B cell (primary cell): Measurements from ENCODE around the gene TOP3B. TPM values are rescaled to one million over a fixed set of nuclear protein-coding genes. Genes with fewer than 3 reads are reported as not detected.

ENCODE experiments used
- ATAC-seq: fragments of 200-7000 bp; cut with Tn5 transposase; one replicate; pipeline ENCODE4 v1.10.0; 2021; ENCODE audit warnings: low read depth, mild to moderate bottlenecking, moderate number of reproducible peaks, moderate library complexity
- CTCF ChIA-PET: fragments of 350-600 bp; sonication (Branson Sonifier 250); formaldehyde crosslinking; loops from one replicate; lab custom pipeline; 2021; ENCODE audit warnings: antibody characterized with exemption, inconsistent platforms; lab: Charles Lee
- POLR2A ChIA-PET: fragments of 350-600 bp; sonication (Branson Sonifier 250); formaldehyde crosslinking; loops from one replicate; lab custom pipeline; 2021; ENCODE audit warnings: antibody characterized with exemption; lab: Charles Lee
- DNase-seq: peaks from one replicate; pipeline ENCODE4 v3.0.0; 2013
- H2AFZ ChIP-seq: 2 replicates; pipeline ENCODE4 v1.6.1; 2012; ENCODE audit warnings: mild to moderate bottlenecking, low read depth, low read length; ENCODE audit not compliant: insufficient read depth, poor library complexity, severe bottlenecking
- H3K27ac ChIP-seq, 2 donors: 1 replicate in 1 of 2; 2 replicates in 1 of 2; pipeline ENCODE4 v1.5.1; 2012 to 2013; ENCODE audit warnings: low read length in 2 of 2, mild to moderate bottlenecking in 2 of 2, moderate library complexity in 1 of 2
- H3K27me3 ChIP-seq, 4 experiments: fragments of 200-600 bp in 1 of 4; sonication (generic) in 1 of 4; replicated peaks in 1 of 4; 1 replicate in 2 of 4; 2 replicates in 2 of 4; pipeline versions ENCODE4 v1.6.1 to v1.7.0; 2013 to 2016; ENCODE audit warnings: low read length in 3 of 4, mild to moderate bottlenecking in 2 of 4, mixed read lengths in 1 of 4, moderate library complexity in 1 of 4; ENCODE audit not compliant: insufficient read depth in 4 of 4, control insufficient read depth in 3 of 4; ENCODE audit errors: control extremely low read depth in 1 of 4
- H3K36me3 ChIP-seq, 2 experiments: replicated peaks in 1 of 2; 1 replicate in 1 of 2; 2 replicates in 1 of 2; pipeline versions ENCODE4 v1.6.1 to v1.7.1; 2013; ENCODE audit warnings: low read length in 1 of 2; ENCODE audit not compliant: insufficient read depth in 2 of 2, control insufficient read depth in 1 of 2; ENCODE audit errors: control extremely low read depth in 1 of 2, extremely low read depth in 1 of 2
- H3K4me1 ChIP-seq, 2 donors: fragments of 200-600 bp in 1 of 2; sonication (generic) in 1 of 2; 1 replicate in 1 of 2; 2 replicates in 1 of 2; pipeline versions ENCODE4 v1.5.1 to v1.6.1; 2013 to 2017; ENCODE audit warnings: low read length in 2 of 2; ENCODE audit not compliant: control insufficient read depth in 2 of 2, insufficient read depth in 2 of 2
- H3K4me2 ChIP-seq: replicated peaks from 2 replicates; pipeline ENCODE3; 2012; ENCODE audit warnings: mild to moderate bottlenecking, low read depth, low read length; ENCODE audit not compliant: poor library complexity, severe bottlenecking
- H3K4me3 ChIP-seq, 5 experiments: fragments of 200-600 bp in 1 of 5; sonication (generic) in 1 of 5; 1 replicate in 3 of 5; 2 replicates in 2 of 5; pipeline versions ENCODE4 v1.5.1 to v1.7.0; 2011 to 2016; ENCODE audit warnings: low read length in 4 of 5, mild to moderate bottlenecking in 4 of 5, low read depth in 2 of 5, control low read depth in 1 of 5, moderate library complexity in 1 of 5; ENCODE audit not compliant: insufficient read depth in 1 of 5; ENCODE audit errors: control extremely low read depth in 1 of 5, extremely low read depth in 1 of 5
- H3K79me2 ChIP-seq: fragments of 200-600 bp; sonication (generic); one replicate; pipeline ENCODE4 v1.6.0; 2016; ENCODE audit warnings: low read length; ENCODE audit not compliant: control insufficient read depth, insufficient read depth
- H3K9ac ChIP-seq: fragments of 200-600 bp; sonication (generic); 2 replicates; pipeline ENCODE4 v1.6.1; 2017; ENCODE audit warnings: mild to moderate bottlenecking, low read length, moderate library complexity
- H3K9me3 ChIP-seq, 3 donors: one replicate each; pipeline versions ENCODE4 v1.6.1 to v1.7.1; 2013; ENCODE audit warnings: low read length in 2 of 3; ENCODE audit not compliant: control insufficient read depth in 2 of 3, insufficient read depth in 1 of 3; ENCODE audit errors: control extremely low read depth in 1 of 3
- H4K20me1 ChIP-seq: 2 replicates; pipeline ENCODE4 v1.6.0; 2012; ENCODE audit warnings: mild to moderate bottlenecking, low read length; ENCODE audit not compliant: insufficient read depth, control insufficient read depth, poor library complexity, severe bottlenecking
- H3K27ac Mint-ChIP-seq: one replicate; pipeline ENCODE4 v1.8.0; 2021; ENCODE audit warnings: mixed read lengths
- H3K27me3 Mint-ChIP-seq: one replicate; pipeline ENCODE4 v1.8.0; 2021; ENCODE audit warnings: mixed read lengths
- H3K4me1 Mint-ChIP-seq: one replicate; pipeline ENCODE4 v1.8.0; 2021; ENCODE audit warnings: mixed read lengths
- H3K4me3 Mint-ChIP-seq: one replicate; pipeline ENCODE4 v1.8.0; 2021; ENCODE audit warnings: mixed read lengths
- H3K9me3 Mint-ChIP-seq: one replicate; pipeline ENCODE4 v1.8.0; 2022; ENCODE audit warnings: mixed read lengths; ENCODE audit not compliant: insufficient read depth
- EZH2 ChIP-seq: IDR thresholded peaks from 2 replicates; pipeline ENCODE4 v1.6.1; 2012; ENCODE audit warnings: borderline replicate concordance, low read depth, mild to moderate bottlenecking, moderate library complexity, low read length; ENCODE audit not compliant: insufficient read depth, poor library complexity, severe bottlenecking
- WGBS: methylation state at CpG from one replicate; pipeline ENCODE4 v1.1.5; 2013; ENCODE audit warnings: missing lambda C conversion rate; ENCODE audit not compliant: insufficient coverage; 5-methylcytosine and 5-hydroxymethylcytosine counted together
- intact Hi-C: fragments of 100-400 bp; cut with micrococcal nuclease; formaldehyde crosslinking; loops from one replicate; pipeline ENCODE4 v1.10.0; 2022
- polyA plus RNA-seq: library from polyadenylated mRNA; depleted of rRNA; stranded (reverse); fragments of >200 nt; gene quantifications from 2 replicates; pipeline ENCODE4 v1.2.3, GENCODE V29; 2012
- total RNA-seq, 2 donors: library from RNA; stranded (reverse); fragments of 120-200 nt in 1 of 2; gene quantifications; 1 replicate in 1 of 2; 2 replicates in 1 of 2; pipeline versions ENCODE4 v1.2.3 to v1.2.4, GENCODE V29; 2013 to 2022
- TF ChIP-seq, protein P1 (sequence below): fragments of 200-600 bp; IDR thresholded peaks from one replicate; pipeline ENCODE4 v1.8.0; 2022; ENCODE audit warnings: antibody characterized with exemption, mild to moderate bottlenecking

Gene TOP3B
- total and polyA plus RNA-seq, 2 donors (not counting 1 experiment from before 2014, with no cell fraction given): 77.1 to 105 TPM

DNA sequence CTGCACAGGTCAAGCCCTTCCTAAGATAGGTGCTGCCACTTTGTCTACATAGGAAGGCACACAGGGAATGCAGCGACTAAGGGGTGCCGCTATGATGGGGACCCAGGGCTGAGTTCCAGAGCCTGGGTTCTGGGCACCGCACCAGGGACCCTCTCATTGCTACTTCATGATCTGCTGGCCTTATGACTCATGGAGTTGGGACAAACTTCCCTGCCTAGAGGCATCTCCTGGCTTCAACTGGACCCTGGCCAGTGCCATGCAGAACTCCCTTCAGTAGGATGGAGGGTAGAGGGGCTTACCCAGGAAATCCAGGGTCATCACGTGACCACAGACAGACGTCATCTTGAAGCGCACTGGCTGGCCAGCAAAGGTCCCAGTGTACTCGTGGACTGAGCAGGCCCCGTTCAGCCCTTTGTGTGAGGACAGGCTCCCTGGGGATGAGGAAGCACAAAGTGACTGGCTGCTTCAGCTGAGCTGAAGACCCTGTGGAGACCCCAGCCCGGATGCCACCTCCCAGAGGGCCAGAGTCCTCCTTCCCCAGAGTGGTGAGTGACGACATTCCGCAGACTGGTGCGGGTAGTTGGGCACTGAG lies 8.4 kb downstream of the TOP3B start:
- intact Hi-C loops: no loop called here
- H3K27me3 ChIP-seq: no peaks in the 10 kb centered on the region
- no peak overlapping the region for H3K27ac ChIP-seq
- H3K4me3 Mint-ChIP-seq: no peak overlapping the region
- H3K27ac Mint-ChIP-seq: no peak overlapping the region
- no peak overlapping the region for H3K4me3 ChIP-seq
- peaks cover 0 to 67% of the 10 kb centered on the region in 2 experiments for H3K36me3 ChIP-seq
- ChIA-PET POLR2A (no interaction called here), CTCF (interaction anchor here (0.6 kb wide), 1 partner anchor 221 kb away, joined by 3 read pairs; no protein-coding TSS in a partner anchor)
- no peak overlapping the region for H3K9ac ChIP-seq
- no peak overlapping the region for H2AFZ ChIP-seq
- peaks cover 20% of the 10 kb centered on the region for H3K4me1 Mint-ChIP-seq
- no peak for DNase-seq
- no peaks in the 10 kb centered on the region for H3K9me3 Mint-ChIP-seq
- H3K4me1 ChIP-seq: no peaks in the 10 kb centered on the region
- no peak for TF ChIP-seq EZH2
- TF ChIP-seq, protein P1, sequence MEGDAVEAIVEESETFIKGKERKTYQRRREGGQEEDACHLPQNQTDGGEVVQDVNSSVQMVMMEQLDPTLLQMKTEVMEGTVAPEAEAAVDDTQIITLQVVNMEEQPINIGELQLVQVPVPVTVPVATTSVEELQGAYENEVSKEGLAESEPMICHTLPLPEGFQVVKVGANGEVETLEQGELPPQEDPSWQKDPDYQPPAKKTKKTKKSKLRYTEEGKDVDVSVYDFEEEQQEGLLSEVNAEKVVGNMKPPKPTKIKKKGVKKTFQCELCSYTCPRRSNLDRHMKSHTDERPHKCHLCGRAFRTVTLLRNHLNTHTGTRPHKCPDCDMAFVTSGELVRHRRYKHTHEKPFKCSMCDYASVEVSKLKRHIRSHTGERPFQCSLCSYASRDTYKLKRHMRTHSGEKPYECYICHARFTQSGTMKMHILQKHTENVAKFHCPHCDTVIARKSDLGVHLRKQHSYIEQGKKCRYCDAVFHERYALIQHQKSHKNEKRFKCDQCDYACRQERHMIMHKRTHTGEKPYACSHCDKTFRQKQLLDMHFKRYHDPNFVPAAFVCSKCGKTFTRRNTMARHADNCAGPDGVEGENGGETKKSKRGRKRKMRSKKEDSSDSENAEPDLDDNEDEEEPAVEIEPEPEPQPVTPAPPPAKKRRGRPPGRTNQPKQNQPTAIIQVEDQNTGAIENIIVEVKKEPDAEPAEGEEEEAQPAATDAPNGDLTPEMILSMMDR: no peak
- no peaks in the 10 kb centered on the region for H3K27me3 Mint-ChIP-seq
- peaks cover 10% of the 10 kb centered on the region for H4K20me1 ChIP-seq
- peaks cover 42% of the 10 kb centered on the region for H3K79me2 ChIP-seq
- no peak overlapping the region for H3K4me2 ChIP-seq
- H3K9me3 ChIP-seq: no peaks in the 10 kb centered on the region
- WGBS: 96% methylated on average over 12 of the region's 12 CpGs
- ATAC-seq: no peak

DNA sequence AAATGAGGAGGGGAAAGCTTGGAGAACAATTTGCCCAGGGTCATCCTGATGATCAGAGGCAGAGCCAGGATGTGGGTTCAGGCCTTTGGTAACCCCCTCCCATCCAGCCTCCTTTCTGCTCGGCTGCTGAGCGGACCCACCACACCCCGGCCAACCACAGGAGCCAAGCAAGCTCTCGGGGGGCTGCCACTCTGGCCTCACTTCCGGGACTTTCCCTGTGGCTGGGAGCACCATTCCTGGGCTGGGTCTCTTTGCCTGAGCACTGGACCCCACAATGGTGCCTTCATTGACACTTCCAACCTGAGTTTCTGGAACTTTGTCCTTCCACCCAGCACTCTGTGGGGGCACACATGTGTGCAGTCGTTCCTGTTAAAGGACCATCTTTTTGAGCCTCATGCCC lies 9.8 kb downstream of the TOP3B start:
- H4K20me1 ChIP-seq: peaks cover 10% of the 10 kb centered on the region
- H3K27me3 ChIP-seq: no peaks in the 10 kb centered on the region
- H3K27ac ChIP-seq: no peak overlapping the region
- H3K9ac ChIP-seq: no peak overlapping the region
- Mint-ChIP-seq H3K4me1 (peaks cover 10% of the 10 kb centered on the region), H3K27ac (no peak overlapping the region), H3K9me3 (no peaks in the 10 kb centered on the region), H3K4me3 (no peak overlapping the region), H3K27me3 (no peaks in the 10 kb centered on the region)
- H3K4me3 ChIP-seq: no peak overlapping the region
- CTCF ChIA-PET: interaction anchor here (0.8 to 2.3 kb wide), 31 partner anchors 9 to 983 kb away, joined by 3 to 25 read pairs (median 5); partner anchors contain the start of genes PPM1F and TOP3B
- H3K79me2 ChIP-seq: peaks cover 30% of the 10 kb centered on the region
- H3K36me3 ChIP-seq: peaks cover 0 to 78% of the 10 kb centered on the region in 2 experiments
- ATAC-seq (no peak), DNase-seq (no peak)
- intact Hi-C loops: no loop called here
- H3K9me3 ChIP-seq: no peaks in the 10 kb centered on the region
- no peak overlapping the region for H3K4me2 ChIP-seq
- 87% methylated on average over 6 of the region's 6 CpGs for WGBS
- TF ChIP-seq, protein P1: no peak
- no peak for TF ChIP-seq EZH2
- H3K4me1 ChIP-seq: no peaks in the 10 kb centered on the region
- POLR2A ChIA-PET: interaction anchor here (0.8 kb wide), 1 partner anchor 9 kb away, joined by 3 read pairs; the partner anchor contains the start of gene TOP3B
- H2AFZ ChIP-seq: no peak overlapping the region
